ENCODE results near the gene PAF1.

The PAF1 gene

DNA sequence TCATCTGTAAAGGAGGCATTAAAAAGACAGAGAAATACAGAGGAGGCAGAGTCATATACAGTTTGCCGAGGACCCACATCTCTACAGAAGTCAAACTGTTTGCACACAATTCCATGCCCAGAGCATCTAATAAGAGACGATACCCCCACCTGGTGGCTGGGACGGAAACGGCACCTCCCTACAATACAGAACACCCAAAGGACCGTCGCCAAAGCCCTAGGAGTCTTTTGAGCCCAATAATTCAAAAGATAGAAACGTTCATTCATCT is 20.9 kb upstream of the PAF1 start:
- peak overlapping the region; percentile 79 for H3K27ac Mint-ChIP-seq
- H3K4me1 Mint-ChIP-seq (ENCODE audit: low read depth), result peaks cover 45% of the 10 kb centered on the region
- no peaks in the 10 kb centered on the region for H3K27me3 Mint-ChIP-seq
- peaks cover 15% of the 10 kb centered on the region for H3K36me3 Mint-ChIP-seq (ENCODE audit: low read depth)
- H3K9me3 Mint-ChIP-seq, result no peaks in the 10 kb centered on the region
- peak overlapping the region; percentile 84 for H3K4me3 Mint-ChIP-seq

DNA sequence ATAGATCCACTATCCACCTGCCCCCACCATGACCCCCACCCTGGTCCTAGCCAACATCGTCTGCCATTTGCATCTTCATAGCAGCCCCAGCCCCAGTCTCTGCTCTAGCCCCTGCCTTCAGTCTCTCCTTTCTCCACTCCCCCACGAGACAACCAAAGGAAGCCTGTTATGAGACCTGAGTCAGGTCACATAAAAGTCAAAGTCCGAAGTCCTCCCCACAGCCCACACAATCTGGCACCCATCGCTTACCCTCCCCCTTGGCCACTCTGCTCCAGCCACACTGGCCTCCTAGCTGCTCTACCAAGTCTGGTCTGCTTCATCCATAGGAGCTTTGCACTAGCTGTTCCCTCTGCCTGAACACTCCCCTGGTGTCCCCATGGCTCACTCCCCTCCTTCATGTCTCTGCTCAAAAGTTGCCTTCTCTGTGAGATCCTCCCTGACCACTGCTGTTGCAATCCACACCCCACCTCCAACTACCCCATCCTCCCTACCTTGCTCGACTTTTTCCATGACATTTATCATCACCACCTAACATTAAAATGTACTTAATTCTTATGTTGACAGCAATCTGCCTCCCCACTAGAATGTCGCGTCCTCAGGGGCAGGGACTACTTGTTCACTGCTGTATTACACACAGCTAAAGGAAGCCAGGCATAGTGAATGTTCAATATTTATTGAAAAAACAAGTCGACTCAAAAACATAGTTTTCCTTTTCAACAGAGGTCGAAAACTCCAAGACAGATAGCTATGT is 20.4 kb upstream of the PAF1 start:
- H3K4me1 Mint-ChIP-seq (ENCODE audit: low read depth), result peaks cover 47% of the 10 kb centered on the region

DNA sequence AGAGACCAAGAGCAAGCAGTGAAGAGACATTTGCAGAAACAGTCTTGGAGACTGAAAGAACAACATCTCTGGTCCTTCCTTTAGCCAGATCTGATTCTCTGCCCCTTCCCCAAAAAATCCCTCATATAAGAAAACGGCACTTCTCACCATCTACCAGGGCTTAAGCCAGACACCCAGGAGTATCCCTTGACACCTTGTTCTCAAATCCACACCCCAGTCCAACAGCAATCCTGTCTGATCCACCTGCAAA is 19.9 kb upstream of the PAF1 start:
- Mint-ChIP-seq H3K27ac (peak overlapping the region; percentile 79), H3K27me3 (no peaks in the 10 kb centered on the region), H3K4me3 (peak overlapping the region; percentile 84), H3K9me3 (no peaks in the 10 kb centered on the region), H3K36me3 (ENCODE audit: low read depth) (peaks cover 15% of the 10 kb centered on the region), H3K4me1 (ENCODE audit: low read depth) (peaks cover 52% of the 10 kb centered on the region)

More for the DNA sequence above, 20.4 kb upstream of the PAF1 start:
- peaks cover 15% of the 10 kb centered on the region for H3K36me3 Mint-ChIP-seq (ENCODE audit: low read depth)
- no peaks in the 10 kb centered on the region for H3K27me3 Mint-ChIP-seq
- peak overlapping the region; percentile 84 for H3K4me3 Mint-ChIP-seq
- H3K27ac Mint-ChIP-seq, result peak overlapping the region; percentile 79
- H3K9me3 Mint-ChIP-seq, result no peaks in the 10 kb centered on the region

GRCh38 chr19:39410017-39410830 is 19.3 kb upstream of the PAF1 start:
- H3K36me3 Mint-ChIP-seq (ENCODE audit: low read depth), result peaks cover 15% of the 10 kb centered on the region
- peak overlapping the region; percentile 84 for H3K4me3 Mint-ChIP-seq

GRCh38 chr19:39409208-39410016 is 18.5 kb upstream of the PAF1 start:
- H3K4me1 Mint-ChIP-seq (ENCODE audit: low read depth), result peaks cover 63% of the 10 kb centered on the region

More at GRCh38 chr19:39410017-39410830, 19.3 kb upstream of the PAF1 start:
- Mint-ChIP-seq H3K27me3 (no peaks in the 10 kb centered on the region), H3K27ac (peak overlapping the region; percentile 79), H3K9me3 (no peaks in the 10 kb centered on the region), H3K4me1 (ENCODE audit: low read depth) (peaks cover 58% of the 10 kb centered on the region)

DNA sequence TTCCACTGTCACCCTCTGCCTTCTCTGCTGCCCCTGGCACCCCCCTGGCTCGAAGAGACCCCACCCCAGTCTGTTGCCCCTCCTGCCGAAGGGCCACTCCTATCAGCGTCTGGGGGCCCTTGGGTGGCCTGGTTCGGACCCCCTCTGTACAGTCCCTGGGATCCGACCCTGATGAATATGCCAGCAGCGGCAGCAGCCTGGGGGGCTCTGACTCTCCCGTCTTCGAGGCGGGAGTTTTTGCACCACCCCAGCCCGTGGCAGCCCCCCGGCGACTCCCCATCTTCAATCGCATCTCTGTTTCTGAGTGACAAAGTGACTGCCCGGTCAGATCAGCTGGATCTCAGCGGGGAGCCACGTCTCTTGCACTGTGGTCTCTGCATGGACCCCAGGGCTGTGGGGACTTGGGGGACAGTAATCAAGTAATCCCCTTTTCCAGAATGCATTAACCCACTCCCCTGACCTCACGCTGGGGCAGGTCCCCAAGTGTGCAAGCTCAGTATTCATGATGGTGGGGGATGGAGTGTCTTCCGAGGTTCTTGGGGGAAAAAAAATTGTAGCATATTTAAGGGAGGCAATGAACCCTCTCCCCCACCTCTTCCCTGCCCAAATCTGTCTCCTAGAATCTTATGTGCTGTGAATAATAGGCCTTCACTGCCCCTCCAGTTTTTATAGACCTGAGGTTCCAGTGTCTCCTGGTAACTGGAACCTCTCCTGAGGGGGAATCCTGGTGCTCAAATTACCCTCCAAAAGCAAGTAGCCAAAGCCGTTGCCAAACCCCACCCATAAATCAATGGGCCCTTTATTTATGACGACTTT is 17.7 kb upstream of the PAF1 start:
- peaks cover 63% of the 10 kb centered on the region for H3K4me1 Mint-ChIP-seq (ENCODE audit: low read depth)

More at GRCh38 chr19:39409208-39410016, 18.5 kb upstream of the PAF1 start:
- no peaks in the 10 kb centered on the region for H3K9me3 Mint-ChIP-seq
- H3K27me3 Mint-ChIP-seq, result no peaks in the 10 kb centered on the region
- H3K4me3 Mint-ChIP-seq, result peak overlapping the region; percentile 84
- H3K27ac Mint-ChIP-seq, result peak overlapping the region; percentile 88
- peaks cover 15% of the 10 kb centered on the region for H3K36me3 Mint-ChIP-seq (ENCODE audit: low read depth)

DNA sequence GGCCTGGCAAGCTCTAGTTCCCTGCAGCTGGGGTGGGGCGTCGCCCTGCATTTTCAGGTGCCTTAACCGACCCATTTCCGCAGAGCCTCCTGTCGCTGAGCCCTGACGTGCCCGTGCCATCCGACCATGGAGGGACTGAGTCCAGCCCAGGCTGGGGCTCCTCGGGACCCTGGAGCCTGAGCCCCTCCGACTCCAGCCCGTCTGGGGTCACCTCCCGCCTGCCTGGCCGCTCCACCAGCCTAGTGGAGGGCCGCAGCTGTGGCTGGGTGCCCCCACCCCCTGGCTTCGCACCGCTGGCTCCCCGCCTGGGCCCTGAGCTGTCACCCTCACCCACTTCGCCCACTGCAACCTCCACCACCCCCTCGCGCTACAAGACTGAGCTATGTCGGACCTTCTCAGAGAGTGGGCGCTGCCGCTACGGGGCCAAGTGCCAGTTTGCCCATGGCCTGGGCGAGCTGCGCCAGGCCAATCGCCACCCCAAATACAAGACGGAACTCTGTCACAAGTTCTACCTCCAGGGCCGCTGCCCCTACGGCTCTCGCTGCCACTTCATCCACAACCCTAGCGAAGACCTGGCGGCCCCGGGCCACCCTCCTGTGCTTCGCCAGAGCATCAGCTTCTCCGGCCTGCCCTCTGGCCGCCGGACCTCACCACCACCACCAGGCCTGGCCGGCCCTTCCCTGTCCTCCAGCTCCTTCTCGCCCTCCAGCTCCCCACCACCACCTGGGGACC is 16.9 kb upstream of the PAF1 start:
- Mint-ChIP-seq H3K27me3 (no peaks in the 10 kb centered on the region), H3K9me3 (no peaks in the 10 kb centered on the region), H3K36me3 (ENCODE audit: low read depth) (peaks cover 15% of the 10 kb centered on the region), H3K4me3 (peak overlapping the region; percentile 84), H3K4me1 (ENCODE audit: low read depth) (peaks cover 69% of the 10 kb centered on the region), H3K27ac (peak overlapping the region; percentile 92)

More for the DNA sequence above, 17.7 kb upstream of the PAF1 start:
- Mint-ChIP-seq H3K9me3 (no peaks in the 10 kb centered on the region), H3K36me3 (ENCODE audit: low read depth) (peaks cover 15% of the 10 kb centered on the region), H3K4me3 (peak overlapping the region; percentile 84), H3K27ac (peak overlapping the region; percentile 88), H3K27me3 (no peaks in the 10 kb centered on the region)

GRCh38 chr19:39407410-39407659 is 16.4 kb upstream of the PAF1 start:
- peaks cover 15% of the 10 kb centered on the region for H3K36me3 Mint-ChIP-seq (ENCODE audit: low read depth)
- peaks cover 74% of the 10 kb centered on the region for H3K4me1 Mint-ChIP-seq (ENCODE audit: low read depth)
- no peaks in the 10 kb centered on the region for H3K27me3 Mint-ChIP-seq
- H3K27ac Mint-ChIP-seq, result peak overlapping the region; percentile 92
- no peaks in the 10 kb centered on the region for H3K9me3 Mint-ChIP-seq
- peak overlapping the region; percentile 84 for H3K4me3 Mint-ChIP-seq

- Mint-ChIP-seq H3K4me1 (ENCODE audit: low read depth) (peaks cover 74% of the 10 kb centered on the region), H3K36me3 (ENCODE audit: low read depth) (peaks cover 15% of the 10 kb centered on the region), H3K27ac (peak within 1 kb of the TSS; percentile 92), H3K27me3 (no peaks in the 10 kb centered on the region), H3K9me3 (no peaks in the 10 kb centered on the region), H3K4me3 (peak within 1 kb of the TSS; percentile 84)
Observed at GRCh38 chr19:39406656-39407409, 15.9 kb upstream of the PAF1 start, which contains the start of gene ZFP36. Gene ZFP36 (plus strand): TSS chr19:39406847. CDS start chr19:39406905, 58 bp downstream.

GRCh38 chr19:39405958-39406655 is 15.2 kb upstream of the PAF1 start:
- H3K27me3 Mint-ChIP-seq, result no peaks in the 10 kb centered on the region
- H3K36me3 Mint-ChIP-seq (ENCODE audit: low read depth), result peaks cover 15% of the 10 kb centered on the region
- H3K27ac Mint-ChIP-seq, result peak overlapping the region; percentile 88
- H3K4me1 Mint-ChIP-seq (ENCODE audit: low read depth), result peaks cover 74% of the 10 kb centered on the region
- no peaks in the 10 kb centered on the region for H3K9me3 Mint-ChIP-seq
- H3K4me3 Mint-ChIP-seq, result peak overlapping the region; percentile 84

DNA sequence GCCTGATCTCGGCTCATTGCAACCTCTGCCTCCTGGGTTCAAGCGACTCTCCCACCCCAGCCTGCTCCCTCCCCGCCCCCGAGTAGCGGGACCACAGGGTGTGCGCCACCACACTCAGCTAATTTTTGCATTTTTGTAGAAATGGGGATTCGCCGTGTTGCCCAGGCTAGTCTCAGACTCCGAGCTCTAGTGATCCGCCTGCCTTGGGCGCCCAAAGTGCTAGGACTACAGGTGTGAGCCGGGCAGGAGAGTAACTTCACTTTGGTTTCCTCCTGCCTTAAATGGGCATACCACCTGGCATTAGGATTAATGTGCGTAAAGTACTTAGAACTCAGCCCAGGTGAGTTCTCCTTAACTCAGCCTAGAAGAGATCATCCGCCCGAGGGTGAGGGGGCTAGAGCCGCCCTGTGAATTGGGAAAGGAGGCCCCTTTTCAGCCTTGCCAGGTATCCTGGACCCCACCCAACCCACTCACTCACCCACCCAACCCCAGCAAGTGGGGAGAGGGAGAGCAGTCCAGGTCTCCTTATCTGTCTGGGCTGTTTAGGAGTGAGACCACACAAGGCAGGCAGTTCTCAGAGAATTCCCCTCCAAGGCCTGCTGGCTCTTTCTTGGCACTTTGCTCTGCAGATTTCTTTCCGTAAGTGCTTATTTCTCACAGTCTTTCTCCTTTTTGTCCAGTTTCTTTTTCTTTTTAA is 14.5 kb upstream of the PAF1 start:
- Mint-ChIP-seq H3K36me3 (ENCODE audit: low read depth) (peaks cover 15% of the 10 kb centered on the region), H3K4me1 (ENCODE audit: low read depth) (peaks cover 74% of the 10 kb centered on the region), H3K4me3 (peak overlapping the region; percentile 52), H3K9me3 (no peaks in the 10 kb centered on the region), H3K27ac (peak overlapping the region; percentile 67), H3K27me3 (no peaks in the 10 kb centered on the region)

GRCh38 chr19:39403331-39404312 is 12.7 kb upstream of the PAF1 start:
- Mint-ChIP-seq H3K4me3 (peak overlapping the region; percentile 74), H3K4me1 (ENCODE audit: low read depth) (peaks cover 84% of the 10 kb centered on the region), H3K27ac (peak overlapping the region; percentile 97), H3K27me3 (no peaks in the 10 kb centered on the region), H3K36me3 (ENCODE audit: low read depth) (peaks cover 17% of the 10 kb centered on the region), H3K9me3 (no peaks in the 10 kb centered on the region)

Measured in stimulated activated naive CD8-positive, alpha-beta T cell treated with anti-CD3 and anti-CD28 coated beads, Interleukin-15, Interleukin-2, amounts not matched to agents 100 ng/mL and 50 ng/mL, for 24 hours (primary cell).